ENCODE data around the gene ANAPC15.

ANAPC15 gene

GRCh38 chr11:72124046-72124445 is 11.6 kb upstream of the ANAPC15 start:
- H3K27ac ChIP-seq (ENCODE audit: low read depth, low read length) = no peak overlapping the region
- H3K4me3 ChIP-seq (ENCODE audit: low read length) = no peak overlapping the region
- H3K27me3 ChIP-seq (ENCODE audit: control insufficient read depth, low read length) = no peaks in the 10 kb centered on the region
- H3F3A ChIP-seq (ENCODE audit: control insufficient read depth, insufficient read depth) = no peaks in the 10 kb centered on the region
- H3K9me3 ChIP-seq (ENCODE audit: control insufficient read depth, insufficient read depth, low read length) = peaks cover 34% of the 10 kb centered on the region
- no peaks in the 10 kb centered on the region for H3K9me2 ChIP-seq (replicated peaks; ENCODE audit: control insufficient read depth, low read length)
- H3K4me1 ChIP-seq (ENCODE audit: control insufficient read depth, low read length) = no peaks in the 10 kb centered on the region
- H3K36me3 ChIP-seq (ENCODE audit: control insufficient read depth, low read length) = no peaks in the 10 kb centered on the region
- H3K4me2 ChIP-seq (ENCODE audit: low read length) = no peak overlapping the region
- TF ChIP-seq EZH2phosphoT487 (IDR thresholded peaks at IDR 0.05; ENCODE audit: borderline replicate concordance, low read length) (no peak), CTCF (IDR thresholded peaks at IDR 0.05; ENCODE audit: low read depth, low read length, poor library complexity, severe bottlenecking) (no peak)
- no peaks in the 10 kb centered on the region for H4K20me1 ChIP-seq (ENCODE audit: control insufficient read depth, insufficient read depth, low read depth, low read length)
- H3K79me2 ChIP-seq (ENCODE audit: control insufficient read depth, low read length) = no peaks in the 10 kb centered on the region

- Histone ChIP-seq H3F3A (ENCODE audit: control insufficient read depth, insufficient read depth) (no peaks in the 10 kb centered on the region), H3K4me1 (ENCODE audit: control insufficient read depth, low read length) (no peaks in the 10 kb centered on the region), H4K20me1 (ENCODE audit: control insufficient read depth, insufficient read depth, low read depth, low read length) (no peaks in the 10 kb centered on the region), H3K27me3 (ENCODE audit: control insufficient read depth, low read length) (no peaks in the 10 kb centered on the region), H3K4me2 (ENCODE audit: low read length) (no peak overlapping the region), H3K9me3 (ENCODE audit: control insufficient read depth, insufficient read depth, low read length) (peaks cover 25% of the 10 kb centered on the region), H3K27ac (ENCODE audit: low read depth, low read length) (no peak overlapping the region), H3K9me2 (replicated peaks; ENCODE audit: control insufficient read depth, low read length) (no peaks in the 10 kb centered on the region), H3K36me3 (ENCODE audit: control insufficient read depth, low read length) (no peaks in the 10 kb centered on the region), H3K4me3 (ENCODE audit: low read length) (no peak overlapping the region), H3K79me2 (ENCODE audit: control insufficient read depth, low read length) (no peaks in the 10 kb centered on the region)
- TF ChIP-seq EZH2phosphoT487 (IDR thresholded peaks at IDR 0.05; ENCODE audit: borderline replicate concordance, low read length) = no peak
- no peak for TF ChIP-seq CTCF (IDR thresholded peaks at IDR 0.05; ENCODE audit: low read depth, low read length, poor library complexity, severe bottlenecking)
Measured at GRCh38 chr11:72123117-72123653, 10.7 kb upstream of the ANAPC15 start.

GRCh38 chr11:72122607-72123006 is 10.1 kb upstream of the ANAPC15 start:
- no peak overlapping the region for H3K4me2 ChIP-seq (ENCODE audit: low read length)
- no peaks in the 10 kb centered on the region for H4K20me1 ChIP-seq (ENCODE audit: control insufficient read depth, insufficient read depth, low read depth, low read length)
- H3K27ac ChIP-seq (ENCODE audit: low read depth, low read length) = no peak overlapping the region
- no peaks in the 10 kb centered on the region for H3F3A ChIP-seq (ENCODE audit: control insufficient read depth, insufficient read depth)
- TF ChIP-seq EZH2phosphoT487 (IDR thresholded peaks at IDR 0.05; ENCODE audit: borderline replicate concordance, low read length) = no peak
- TF ChIP-seq CTCF (IDR thresholded peaks at IDR 0.05; ENCODE audit: low read depth, low read length, poor library complexity, severe bottlenecking) = no peak
- H3K9me3 ChIP-seq (ENCODE audit: control insufficient read depth, insufficient read depth, low read length) = peaks cover 20% of the 10 kb centered on the region
- H3K79me2 ChIP-seq (ENCODE audit: control insufficient read depth, low read length) = no peaks in the 10 kb centered on the region
- H3K4me1 ChIP-seq (ENCODE audit: control insufficient read depth, low read length) = no peaks in the 10 kb centered on the region
- no peaks in the 10 kb centered on the region for H3K36me3 ChIP-seq (ENCODE audit: control insufficient read depth, low read length)
- no peaks in the 10 kb centered on the region for H3K9me2 ChIP-seq (replicated peaks; ENCODE audit: control insufficient read depth, low read length)
- H3K27me3 ChIP-seq (ENCODE audit: control insufficient read depth, low read length) = no peaks in the 10 kb centered on the region
- no peak overlapping the region for H3K4me3 ChIP-seq (ENCODE audit: low read length)

All from DOHH2 (cell line).